ENCODE measurements around the gene KRTAP13-3.
A peak's percentile ranks its signal among the peaks of the same experiment; 100 is the strongest.

Gene KRTAP13-3

GRCh38 chr21:30425826-30426225, at the start of gene KRTAP13-3:
Gene KRTAP13-3, minus strand, starts transcription at chr21:30425926. Its CDS starts 14 bp downstream, at chr21:30425912.
- DNase-seq, result no peak

GRCh38 chr21:30468900-30469714, 43.4 kb upstream of the KRTAP13-3 start:
- no peak for DNase-seq

GRCh38 chr21:30463713-30464112, 38.0 kb upstream of the KRTAP13-3 start:
- DNase-seq, result no peak

- no peak for DNase-seq
These were observed 22.8 kb upstream of the KRTAP13-3 start for GRCh38 chr21:30448514-30448913.

- no peak for DNase-seq
These were observed 21.3 kb upstream of the KRTAP13-3 start for GRCh38 chr21:30447056-30447455.

- DNase-seq, result no peak
These were observed 18.5 kb upstream of the KRTAP13-3 start for GRCh38 chr21:30444204-30444603.

- no peak for DNase-seq
These were observed 17.5 kb upstream of the KRTAP13-3 start for GRCh38 chr21:30443226-30443625.

GRCh38 chr21:30439975-30440374, 14.2 kb upstream of the KRTAP13-3 start, which contains the start of gene KRTAP15-1:
Gene KRTAP15-1, plus strand, starts transcription at chr21:30440275. Its CDS starts 53 bp downstream, at chr21:30440328.
- DNase-seq, result no peak

GRCh38 chr21:30437010-30437565, 11.4 kb upstream of the KRTAP13-3 start:
- no peak for DNase-seq

GRCh38 chr21:30434033-30434631, 8.4 kb upstream of the KRTAP13-3 start:
- DNase-seq, result no peak

- no peak for DNase-seq
These were observed 4.5 kb upstream of the KRTAP13-3 start, which contains the start of gene KRTAP13-4 for GRCh38 chr21:30430170-30430655. Gene KRTAP13-4, plus strand, starts transcription at chr21:30430220. Its CDS starts 56 bp downstream, at chr21:30430276.

GRCh38 chr21:30426731-30427130, 1.0 kb upstream of the KRTAP13-3 start:
- no peak for DNase-seq

GRCh38 chr21:30415993-30416392, 9.7 kb downstream of the KRTAP13-3 start:
- no peak for DNase-seq

- peak; percentile 9 for DNase-seq
These were observed 16.8 kb downstream of the KRTAP13-3 start for GRCh38 chr21:30408782-30409494.

- DNase-seq, result no peak
These were observed 30.0 kb downstream of the KRTAP13-3 start, which contains the start of gene KRTAP13-1 for GRCh38 chr21:30395731-30396130. Gene KRTAP13-1, plus strand, starts transcription at chr21:30396031. Its CDS starts 56 bp downstream, at chr21:30396087.

- DNase-seq, result no peak
These were observed 34.2 kb downstream of the KRTAP13-3 start for GRCh38 chr21:30391492-30392025.

GRCh38 chr21:30382201-30382600, 43.5 kb downstream of the KRTAP13-3 start:
- DNase-seq, result no peak
